Coronary artery (tissue), 2 donors: ENCODE results near the gene DNAJC17.

ENCODE experiments used
- DNase-seq: peaks from one replicate; pipeline ENCODE4 v3.0.0-alpha.2; 2017; ENCODE audit warnings: low spot score
- H3K27ac ChIP-seq, 2 donors: fragments of 200-600 bp; sonication (generic); one replicate each; pipeline ENCODE4 v1.5.1; 2016 to 2019
- H3K4me3 ChIP-seq: fragments of 200-600 bp; sonication (generic); 2 replicates; pipeline ENCODE4 v1.5.1; 2016; ENCODE audit warnings: mild to moderate bottlenecking, moderate library complexity
- CTCF ChIP-seq: fragments of 200-600 bp; sonication (generic); IDR thresholded peaks from one replicate; pipeline ENCODE4 v1.5.1; 2019; ENCODE audit warnings: antibody characterized with exemption

Gene DNAJC17

GRCh38 chr15:40843885-40844695 lies 36.8 kb upstream of the DNAJC17 start, which contains the start of gene SPINT1:
Gene SPINT1, plus strand, starts transcription at chr15:40844048. Its CDS starts 507 bp downstream, at chr15:40844555.
- H3K4me3 ChIP-seq = peak within 1 kb of the TSS; percentile 72
- no peak for TF ChIP-seq CTCF
- no peak within 1 kb of the TSS for H3K27ac ChIP-seq
- no peak for DNase-seq

GRCh38 chr15:40843261-40843884 lies 36.1 kb upstream of the DNAJC17 start:
- Histone ChIP-seq H3K27ac (no peak overlapping the region), H3K4me3 (peak overlapping the region; percentile 72)
- no peak for TF ChIP-seq CTCF
- DNase-seq = no peak

- no peak for TF ChIP-seq CTCF
- no peak overlapping the region for H3K27ac ChIP-seq
Measured at GRCh38 chr15:40841741-40842140, 34.5 kb upstream of the DNAJC17 start.

GRCh38 chr15:40838756-40839155 lies 31.5 kb upstream of the DNAJC17 start:
- DNase-seq = no peak
- TF ChIP-seq CTCF = no peak
- Histone ChIP-seq H3K27ac (no peak overlapping the region), H3K4me3 (no peak overlapping the region)

More at GRCh38 chr15:40841741-40842140, 34.5 kb upstream of the DNAJC17 start:
- H3K4me3 ChIP-seq = no peak overlapping the region
- no peak for DNase-seq

- no peak for TF ChIP-seq CTCF
- Histone ChIP-seq H3K27ac (no peak overlapping the region), H3K4me3 (no peak overlapping the region)
Measured at GRCh38 chr15:40836020-40836419, 28.7 kb upstream of the DNAJC17 start.

GRCh38 chr15:40832903-40833302 lies 25.6 kb upstream of the DNAJC17 start:
- no peak for DNase-seq
- Histone ChIP-seq H3K4me3 (no peak overlapping the region), H3K27ac (no peak overlapping the region)
- no peak for TF ChIP-seq CTCF

More at GRCh38 chr15:40836020-40836419, 28.7 kb upstream of the DNAJC17 start:
- DNase-seq = no peak
